Type B pancreatic cell (in vitro differentiated cells): Measurements from ENCODE around the gene ETV7. TPM values are rescaled to one million over a fixed set of nuclear protein-coding genes. Genes with fewer than 3 reads are reported as not detected.

Source experiments
- DNase-seq: peaks from one replicate; pipeline ENCODE4 v3.0.0; 2021; ENCODE audit warnings: mixed read lengths; ENCODE audit not compliant: unreplicated experiment; ENCODE audit errors: extremely low spot score
- H3K27ac Mint-ChIP-seq: 2 replicates; pipeline ENCODE4 v1.8.0; 2021; ENCODE audit warnings: mild to moderate bottlenecking, mixed read lengths
- H3K27me3 Mint-ChIP-seq: 2 replicates; pipeline ENCODE4 v1.8.0; 2021; ENCODE audit warnings: mixed read lengths
- H3K36me3 Mint-ChIP-seq: 2 replicates; pipeline ENCODE4 v1.8.0; 2021; ENCODE audit warnings: mixed read lengths
- H3K4me1 Mint-ChIP-seq: one replicate; pipeline ENCODE4 v1.8.0; 2021; ENCODE audit warnings: mixed read lengths; ENCODE audit not compliant: unreplicated experiment
- H3K4me3 Mint-ChIP-seq: 2 replicates; pipeline ENCODE4 v1.8.0; 2021; ENCODE audit warnings: mild to moderate bottlenecking, mixed read lengths
- H3K9me3 Mint-ChIP-seq: 2 replicates; pipeline ENCODE4 v1.8.0; 2021; ENCODE audit warnings: mixed read lengths
- CTCF ChIP-seq: fragments of 200-600 bp; sonication (generic); conservative IDR thresholded peaks from 2 replicates; pipeline ENCODE4 v1.5.0; 2021; ENCODE audit warnings: antibody characterized with exemption, mild to moderate bottlenecking
- total RNA-seq: library from RNA; stranded (reverse); gene quantifications from 2 replicates; pipeline ENCODE4 v1.2.1, GENCODE V29; 2021; ENCODE audit warnings: low replicate concordance

ETV7 gene
- total RNA-seq, 1 donor from 2014 or later = 1.7 TPM

- no peaks in the 10 kb centered on the region for H3K36me3 Mint-ChIP-seq
- TF ChIP-seq CTCF = no peak
- peaks cover 4% of the 10 kb centered on the region for H3K4me1 Mint-ChIP-seq
- no peak for DNase-seq
- no peak overlapping the region for H3K4me3 Mint-ChIP-seq
- no peak overlapping the region for H3K27ac Mint-ChIP-seq
- no peaks in the 10 kb centered on the region for H3K9me3 Mint-ChIP-seq
- no peaks in the 10 kb centered on the region for H3K27me3 Mint-ChIP-seq
Measured at GRCh38 chr6:36362551-36363370, 24.7 kb downstream of the ETV7 start.

GRCh38 chr6:36361071-36361470 is 26.4 kb downstream of the ETV7 start:
- no peak for DNase-seq
- H3K4me1 Mint-ChIP-seq = peaks cover 4% of the 10 kb centered on the region
- H3K36me3 Mint-ChIP-seq = no peaks in the 10 kb centered on the region
- no peak for TF ChIP-seq CTCF
- no peaks in the 10 kb centered on the region for H3K9me3 Mint-ChIP-seq
- H3K27me3 Mint-ChIP-seq = no peaks in the 10 kb centered on the region
- no peak overlapping the region for H3K4me3 Mint-ChIP-seq
- no peak overlapping the region for H3K27ac Mint-ChIP-seq

GRCh38 chr6:36360241-36361054 is 27.0 kb downstream of the ETV7 start:
- no peaks in the 10 kb centered on the region for H3K36me3 Mint-ChIP-seq
- H3K27ac Mint-ChIP-seq = no peak overlapping the region
- no peak overlapping the region for H3K4me3 Mint-ChIP-seq
- no peaks in the 10 kb centered on the region for H3K9me3 Mint-ChIP-seq
- DNase-seq = peak; percentile 83
- H3K27me3 Mint-ChIP-seq = no peaks in the 10 kb centered on the region
- H3K4me1 Mint-ChIP-seq = peaks cover 4% of the 10 kb centered on the region
- TF ChIP-seq CTCF = peak; percentile 88

- Mint-ChIP-seq H3K4me3 (no peak overlapping the region), H3K27ac (no peak overlapping the region), H3K36me3 (no peaks in the 10 kb centered on the region), H3K27me3 (no peaks in the 10 kb centered on the region), H3K9me3 (peaks cover 5% of the 10 kb centered on the region), H3K4me1 (peaks cover 4% of the 10 kb centered on the region)
- TF ChIP-seq CTCF = no peak
- DNase-seq = no peak
Measured at GRCh38 chr6:36358226-36358915, 29.1 kb downstream of the ETV7 start.

GRCh38 chr6:36357872-36358225 is 29.6 kb downstream of the ETV7 start:
- H3K4me3 Mint-ChIP-seq = no peak overlapping the region
- no peak overlapping the region for H3K27ac Mint-ChIP-seq
- peaks cover 10% of the 10 kb centered on the region for H3K9me3 Mint-ChIP-seq
- TF ChIP-seq CTCF = no peak
- peaks cover 4% of the 10 kb centered on the region for H3K4me1 Mint-ChIP-seq
- no peaks in the 10 kb centered on the region for H3K36me3 Mint-ChIP-seq
- no peak for DNase-seq
- no peaks in the 10 kb centered on the region for H3K27me3 Mint-ChIP-seq
